PC-3 (cell line): Measurements from ENCODE around the gene TINCR. TPM values are rescaled to one million over a fixed set of nuclear protein-coding genes. Genes with fewer than 3 reads are reported as not detected.

Experiments used
- ATAC-seq: fragments of 200-7000 bp; cut with Tn5 transposase; 2 replicates; pipeline ENCODE4 v1.9.1; 2020; ENCODE audit warnings: mild to moderate bottlenecking, moderate library complexity
- BruUV-seq: library from RNA; stranded (reverse); fragments of 400-500 nt; replicated peaks from 2 replicates; lab custom pipeline; 2021; lab: Mats Ljungman, UMichigan
- CTCF ChIA-PET: fragments of 300-600 bp; sonication (Branson Sonifier 250); formaldehyde crosslinking; loops from one replicate; lab custom pipeline; 2022; ENCODE audit warnings: antibody characterized with exemption; lab: Charles Lee
- POLR2A ChIA-PET: fragments of 300-600 bp; sonication (Branson Sonifier 250); formaldehyde crosslinking; loops from one replicate; lab custom pipeline; 2022; ENCODE audit warnings: antibody characterized with exemption; ENCODE audit not compliant: unreplicated experiment; lab: Charles Lee
- DNase-seq: peaks from one replicate; pipeline ENCODE4 v3.0.0-alpha.2; 2015
- H2AFZ ChIP-seq: fragments of 300-600 bp; sonication (generic); 2 replicates; pipeline ENCODE4 v1.6.0; 2016; ENCODE audit warnings: antibody characterized with exemption, low read length
- H3F3A ChIP-seq: fragments of 300-600 bp; sonication (generic); one replicate; pipeline ENCODE4 v1.6.0; 2017; ENCODE audit warnings: antibody characterized with exemption, low read length, control low read depth, mild to moderate bottlenecking; ENCODE audit not compliant: unreplicated experiment
- H3K27ac ChIP-seq: fragments of 300-600 bp; sonication (generic); 2 replicates; pipeline ENCODE4 v1.5.1; 2016; ENCODE audit warnings: mild to moderate bottlenecking, low read length
- H3K27me3 ChIP-seq: fragments of 300-600 bp; sonication (generic); 2 replicates; pipeline ENCODE4 v1.6.1; 2016; ENCODE audit warnings: low read length, mixed read lengths
- H3K36me3 ChIP-seq: fragments of 300-600 bp; sonication (generic); 2 replicates; pipeline ENCODE4 v1.6.1; 2016; ENCODE audit warnings: low read depth, mixed run types, low read length, mixed read lengths
- H3K4me1 ChIP-seq: fragments of 300-600 bp; sonication (generic); 2 replicates; pipeline ENCODE4 v1.5.1; 2016; ENCODE audit warnings: low read length; ENCODE audit not compliant: insufficient read depth
- H3K4me2 ChIP-seq: fragments of 300-600 bp; sonication (generic); 2 replicates; pipeline ENCODE4 v1.6.0; 2016; ENCODE audit warnings: low read length
- H3K4me3 ChIP-seq: fragments of 300-600 bp; sonication (generic); 2 replicates; pipeline ENCODE4 v1.5.1; 2016; ENCODE audit warnings: mild to moderate bottlenecking, low read length, mixed read lengths
- H3K79me2 ChIP-seq: fragments of 300-600 bp; sonication (generic); 2 replicates; pipeline ENCODE4 v1.6.1; 2017; ENCODE audit warnings: low read length, mixed read lengths
- H3K9ac ChIP-seq: fragments of 300-600 bp; sonication (generic); 2 replicates; pipeline ENCODE4 v1.6.0; 2016; ENCODE audit warnings: mild to moderate bottlenecking, low read length
- H3K9me2 ChIP-seq: fragments of 300-600 bp; sonication (generic); replicated peaks from 2 replicates; pipeline ENCODE4 v1.6.1; 2016; ENCODE audit warnings: mixed run types, low read length, mixed read lengths
- H3K9me3 ChIP-seq: fragments of 300-600 bp; sonication (generic); 2 replicates; pipeline ENCODE4 v1.6.1; 2016; ENCODE audit warnings: low read length, mixed read lengths
- H4K20me1 ChIP-seq: fragments of 300-600 bp; sonication (generic); 2 replicates; pipeline ENCODE4 v1.6.1; 2016; ENCODE audit warnings: low read length, mixed read lengths
- EZH2 ChIP-seq: fragments of 300-600 bp; sonication (generic); IDR thresholded peaks from one replicate; pipeline ENCODE4 v1.6.1; 2017; ENCODE audit warnings: antibody characterized with exemption, mild to moderate bottlenecking, low read length; ENCODE audit not compliant: unreplicated experiment
- EZH2phosphoT487 ChIP-seq: fragments of 300-600 bp; sonication (generic); IDR thresholded peaks from 2 replicates; pipeline ENCODE4 v1.6.1; 2018; ENCODE audit warnings: mild to moderate bottlenecking, antibody characterized with exemption, low read length, borderline replicate concordance
- intact Hi-C: fragments of 100-400 bp; cut with micrococcal nuclease; formaldehyde crosslinking; loops from 2 replicates; pipeline ENCODE4 v1.9.0; 2023
- total RNA-seq: library from RNA; depleted of rRNA; stranded (reverse); fragments of >200 nt; gene quantifications from 2 replicates; pipeline ENCODE4 v1.2.3, GENCODE V29; 2014
- TF ChIP-seq, protein P1 (sequence below): fragments of 300-600 bp; sonication (generic); conservative IDR thresholded peaks from 2 replicates; pipeline ENCODE4 v1.5.1; 2017; ENCODE audit warnings: antibody characterized with exemption, low read depth, mild to moderate bottlenecking, low read length

The TINCR gene
- total RNA-seq, 1 experiment from 2014 or later, result 0.58 TPM

- no peak overlapping the region for H3K27ac ChIP-seq
- H3K9me2 ChIP-seq, result no peaks in the 10 kb centered on the region
- no peak overlapping the region for H2AFZ ChIP-seq
- H3K36me3 ChIP-seq, result 0 out of 2 replicates have a peak, but pooled peaks cover 2% of the 10 kb centered on the region
- H4K20me1 ChIP-seq, result no peaks in the 10 kb centered on the region
- no peaks in the 10 kb centered on the region for H3K27me3 ChIP-seq
- H3K4me1 ChIP-seq, result peaks cover 14% of the 10 kb centered on the region
- H3F3A ChIP-seq, result no peaks in the 10 kb centered on the region
- ChIA-PET POLR2A (no interaction called here), CTCF (no interaction called here)
- no peak for ATAC-seq
- no TSS peak for BruUV-seq
- DNase-seq, result no peak
- H3K9ac ChIP-seq, result no peak overlapping the region
- peaks cover 7% of the 10 kb centered on the region for H3K9me3 ChIP-seq
- H3K4me3 ChIP-seq, result no peak overlapping the region
- TF ChIP-seq, protein P1, sequence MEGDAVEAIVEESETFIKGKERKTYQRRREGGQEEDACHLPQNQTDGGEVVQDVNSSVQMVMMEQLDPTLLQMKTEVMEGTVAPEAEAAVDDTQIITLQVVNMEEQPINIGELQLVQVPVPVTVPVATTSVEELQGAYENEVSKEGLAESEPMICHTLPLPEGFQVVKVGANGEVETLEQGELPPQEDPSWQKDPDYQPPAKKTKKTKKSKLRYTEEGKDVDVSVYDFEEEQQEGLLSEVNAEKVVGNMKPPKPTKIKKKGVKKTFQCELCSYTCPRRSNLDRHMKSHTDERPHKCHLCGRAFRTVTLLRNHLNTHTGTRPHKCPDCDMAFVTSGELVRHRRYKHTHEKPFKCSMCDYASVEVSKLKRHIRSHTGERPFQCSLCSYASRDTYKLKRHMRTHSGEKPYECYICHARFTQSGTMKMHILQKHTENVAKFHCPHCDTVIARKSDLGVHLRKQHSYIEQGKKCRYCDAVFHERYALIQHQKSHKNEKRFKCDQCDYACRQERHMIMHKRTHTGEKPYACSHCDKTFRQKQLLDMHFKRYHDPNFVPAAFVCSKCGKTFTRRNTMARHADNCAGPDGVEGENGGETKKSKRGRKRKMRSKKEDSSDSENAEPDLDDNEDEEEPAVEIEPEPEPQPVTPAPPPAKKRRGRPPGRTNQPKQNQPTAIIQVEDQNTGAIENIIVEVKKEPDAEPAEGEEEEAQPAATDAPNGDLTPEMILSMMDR, result no peak
- TF ChIP-seq EZH2 (no peak), EZH2phosphoT487 (no peak)
- no peaks in the 10 kb centered on the region for H3K79me2 ChIP-seq
- intact Hi-C loops, result no loop called here
- H3K4me2 ChIP-seq, result no peak overlapping the region
Measured at GRCh38 chr19:5533257-5533656, 34.5 kb downstream of the TINCR start.

DNA sequence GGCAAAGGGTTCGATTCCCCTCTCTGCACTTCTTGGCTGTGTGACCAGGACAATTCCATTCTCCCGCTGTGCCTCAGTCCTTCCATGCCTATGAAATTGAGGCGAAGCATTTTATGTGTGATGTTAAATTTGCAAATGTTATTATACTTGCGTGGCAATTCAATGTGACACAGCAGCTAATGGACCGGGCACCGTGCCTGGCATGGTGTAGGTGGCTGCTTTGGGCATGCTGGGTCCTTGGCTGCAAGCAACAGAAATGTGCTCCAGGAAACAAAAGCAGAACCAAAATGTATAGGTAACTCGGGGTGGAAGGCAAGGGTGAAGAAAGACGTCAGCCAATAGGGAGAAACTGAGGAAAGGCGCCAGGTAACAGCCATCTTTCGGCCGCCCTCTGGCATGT, 37.1 kb downstream of the TINCR start:
- intact Hi-C loops, result no loop called here
- H3K4me1 ChIP-seq, result no peaks in the 10 kb centered on the region
- peaks cover 7% of the 10 kb centered on the region for H3K9me3 ChIP-seq
- no peak overlapping the region for H3K4me2 ChIP-seq
- H3K9ac ChIP-seq, result no peak overlapping the region
- H4K20me1 ChIP-seq, result no peaks in the 10 kb centered on the region
- 0 out of 2 replicates have a peak, but pooled peaks cover 2% of the 10 kb centered on the region for H3K27me3 ChIP-seq
- H2AFZ ChIP-seq, result no peak overlapping the region
- CTCF ChIA-PET, result no interaction called here
- no peak overlapping the region for H3K4me3 ChIP-seq
- no peaks in the 10 kb centered on the region for H3F3A ChIP-seq
- no TSS peak for BruUV-seq
- ATAC-seq (no peak), DNase-seq (no peak)
- TF ChIP-seq EZH2, result no peak
- TF ChIP-seq, protein P1, result no peak
- no peak for TF ChIP-seq EZH2phosphoT487
- no peaks in the 10 kb centered on the region for H3K9me2 ChIP-seq
- H3K27ac ChIP-seq, result no peak overlapping the region
- no peaks in the 10 kb centered on the region for H3K79me2 ChIP-seq
- H3K36me3 ChIP-seq, result 0 out of 2 replicates have a peak, but pooled peaks cover 2% of the 10 kb centered on the region
- POLR2A ChIA-PET, result no interaction called here

GRCh38 chr19:5526691-5527090, 41.1 kb downstream of the TINCR start:
- no peaks in the 10 kb centered on the region for H3F3A ChIP-seq
- no peaks in the 10 kb centered on the region for H3K4me1 ChIP-seq
- TF ChIP-seq EZH2, result no peak
- TF ChIP-seq EZH2phosphoT487, result no peak
- TF ChIP-seq, protein P1, result no peak
- POLR2A ChIA-PET, result no interaction called here
- CTCF ChIA-PET, result no interaction called here
- no peak overlapping the region for H3K4me2 ChIP-seq
- H3K27me3 ChIP-seq, result peaks cover 2% of the 10 kb centered on the region; the same call in 1 of the 2 replicates
- intact Hi-C loops, result no loop called here
- H3K9me2 ChIP-seq, result no peaks in the 10 kb centered on the region
- H2AFZ ChIP-seq, result no peak overlapping the region
- H3K4me3 ChIP-seq, result no peak overlapping the region
- DNase-seq, result no peak
- H3K79me2 ChIP-seq, result no peaks in the 10 kb centered on the region
- H3K27ac ChIP-seq, result no peak overlapping the region
- H3K9ac ChIP-seq, result no peak overlapping the region
- H3K9me3 ChIP-seq, result no peaks in the 10 kb centered on the region
- no peaks in the 10 kb centered on the region for H3K36me3 ChIP-seq
- ATAC-seq, result no peak
- no peaks in the 10 kb centered on the region for H4K20me1 ChIP-seq
- BruUV-seq, result no TSS peak
